ENCODE results near the gene IDH2.

The IDH2 gene

DNA sequence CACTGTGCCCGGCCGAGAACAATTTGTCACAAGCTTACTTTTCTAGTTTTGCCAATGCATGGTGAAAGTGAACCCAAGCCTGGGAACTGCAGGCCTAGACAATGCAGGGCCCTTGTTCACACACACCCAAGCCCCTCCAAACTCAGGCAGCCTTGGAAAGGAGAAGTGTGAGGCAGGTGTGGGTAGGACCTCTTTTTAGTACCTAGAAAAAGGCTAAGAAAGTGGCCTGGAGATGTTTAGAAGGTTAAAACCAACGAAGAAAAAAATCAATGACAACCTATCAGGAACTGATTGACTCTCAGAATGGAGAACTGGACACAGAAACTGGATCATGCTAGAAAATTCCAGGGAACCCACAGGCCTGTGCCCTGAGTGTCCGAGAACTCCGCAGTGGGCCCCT, 18.8 kb downstream of the IDH2 start:
- no peak overlapping the region for H3K4me3 ChIP-seq (replicated peaks; ENCODE audit: low read depth, low read length)
- DNase-seq (ENCODE audit: low read depth): no peak
- TF ChIP-seq, protein P1, sequence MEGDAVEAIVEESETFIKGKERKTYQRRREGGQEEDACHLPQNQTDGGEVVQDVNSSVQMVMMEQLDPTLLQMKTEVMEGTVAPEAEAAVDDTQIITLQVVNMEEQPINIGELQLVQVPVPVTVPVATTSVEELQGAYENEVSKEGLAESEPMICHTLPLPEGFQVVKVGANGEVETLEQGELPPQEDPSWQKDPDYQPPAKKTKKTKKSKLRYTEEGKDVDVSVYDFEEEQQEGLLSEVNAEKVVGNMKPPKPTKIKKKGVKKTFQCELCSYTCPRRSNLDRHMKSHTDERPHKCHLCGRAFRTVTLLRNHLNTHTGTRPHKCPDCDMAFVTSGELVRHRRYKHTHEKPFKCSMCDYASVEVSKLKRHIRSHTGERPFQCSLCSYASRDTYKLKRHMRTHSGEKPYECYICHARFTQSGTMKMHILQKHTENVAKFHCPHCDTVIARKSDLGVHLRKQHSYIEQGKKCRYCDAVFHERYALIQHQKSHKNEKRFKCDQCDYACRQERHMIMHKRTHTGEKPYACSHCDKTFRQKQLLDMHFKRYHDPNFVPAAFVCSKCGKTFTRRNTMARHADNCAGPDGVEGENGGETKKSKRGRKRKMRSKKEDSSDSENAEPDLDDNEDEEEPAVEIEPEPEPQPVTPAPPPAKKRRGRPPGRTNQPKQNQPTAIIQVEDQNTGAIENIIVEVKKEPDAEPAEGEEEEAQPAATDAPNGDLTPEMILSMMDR (IDR thresholded peaks at IDR 0.05; ENCODE audit: low read length, missing control alignments): no peak

GRCh38 chr15:90082140-90082715, 20.0 kb downstream of the IDH2 start:
- no peak for DNase-seq (ENCODE audit: low read depth)

GRCh38 chr15:90080818-90081393, 21.4 kb downstream of the IDH2 start:
- TF ChIP-seq, protein P1 (IDR thresholded peaks at IDR 0.05; ENCODE audit: low read length, missing control alignments): no peak
- DNase-seq (ENCODE audit: low read depth): no peak
- no peak overlapping the region for H3K4me3 ChIP-seq (replicated peaks; ENCODE audit: low read depth, low read length)

More at GRCh38 chr15:90082140-90082715, 20.0 kb downstream of the IDH2 start:
- TF ChIP-seq, protein P1 (IDR thresholded peaks at IDR 0.05; ENCODE audit: low read length, missing control alignments): no peak
- H3K4me3 ChIP-seq (replicated peaks; ENCODE audit: low read depth, low read length): no peak overlapping the region

DNA sequence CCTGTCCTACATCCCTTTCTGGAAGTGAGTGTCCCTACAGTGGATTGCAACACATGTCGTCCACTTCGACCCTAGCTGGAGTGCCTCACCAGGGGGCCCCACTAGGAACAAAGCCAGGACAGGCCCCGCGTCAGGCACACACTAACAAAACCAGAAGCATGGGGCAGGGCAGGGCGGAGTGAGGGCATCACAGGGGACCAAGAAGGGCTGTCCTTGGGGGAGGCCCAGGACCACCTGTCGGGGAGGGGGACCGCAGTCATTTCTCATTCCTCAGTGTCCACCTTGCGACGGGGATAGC, 21.9 kb downstream of the IDH2 start:
- DNase-seq (ENCODE audit: low read depth): no peak
- no peak overlapping the region for H3K4me3 ChIP-seq (replicated peaks; ENCODE audit: low read depth, low read length)
- TF ChIP-seq, protein P1 (IDR thresholded peaks at IDR 0.05; ENCODE audit: low read length, missing control alignments): no peak

- DNase-seq (ENCODE audit: low read depth): no peak
- no peak overlapping the region for H3K4me3 ChIP-seq (replicated peaks; ENCODE audit: low read depth, low read length)
- TF ChIP-seq, protein P1 (IDR thresholded peaks at IDR 0.05; ENCODE audit: low read length, missing control alignments): no peak
These were observed 22.4 kb downstream of the IDH2 start for GRCh38 chr15:90079619-90080457.

GRCh38 chr15:90078965-90079364, 23.3 kb downstream of the IDH2 start:
- no peak for DNase-seq (ENCODE audit: low read depth)
- no peak overlapping the region for H3K4me3 ChIP-seq (replicated peaks; ENCODE audit: low read depth, low read length)
- TF ChIP-seq, protein P1 (IDR thresholded peaks at IDR 0.05; ENCODE audit: low read length, missing control alignments): no peak
